HepG2 (cell line): ENCODE data around the gene SLC38A2. TPM values are rescaled to one million over a fixed set of nuclear protein-coding genes. Genes with fewer than 3 reads are reported as not detected.
A peak's percentile ranks its signal among the peaks of the same experiment; 100 is the strongest.

Experiments
- CEBPG ChIP-seq: IDR thresholded peaks from 2 replicates; pipeline ENCODE4 v1.6.1; 2016
- MBD4 ChIP-seq: IDR thresholded peaks from 2 replicates; pipeline ENCODE4 v1.6.1; 2012; ENCODE audit warnings: low read length, inconsistent platforms, borderline replicate concordance
- MED1 ChIP-seq: sonication (generic); formaldehyde crosslinking; IDR thresholded peaks from 2 replicates; pipeline ENCODE4 v1.4.0; 2020; ENCODE audit warnings: missing genetic modification reagents
- REL ChIP-seq: sonication (generic); formaldehyde crosslinking; conservative IDR thresholded peaks from 2 replicates; pipeline ENCODE4 v1.8.0; 2022; ENCODE audit warnings: mild to moderate bottlenecking, missing genetic modification reagents, moderate library complexity
- SIX4 ChIP-seq: sonication (generic); formaldehyde crosslinking; IDR thresholded peaks from 2 replicates; pipeline ENCODE4 v1.4.0; 2020; ENCODE audit warnings: missing genetic modification reagents
- ZBTB7A ChIP-seq: sonication (generic); formaldehyde crosslinking; IDR thresholded peaks from 2 replicates; pipeline ENCODE4 v1.8.0; 2022; ENCODE audit warnings: mild to moderate bottlenecking, missing genetic modification reagents
- ZNF564 ChIP-seq: sonication (generic); formaldehyde crosslinking; IDR thresholded peaks from 2 replicates; pipeline ENCODE4 v1.8.1; 2023; ENCODE audit warnings: mild to moderate bottlenecking, missing genetic modification reagents
- ZNF792 ChIP-seq: IDR thresholded peaks from 2 replicates; pipeline ENCODE4 v1.6.1; 2016
- polyA plus RNA-seq, 8 experiments: library from polyadenylated mRNA; depleted of rRNA in 3 of 8; stranded (reverse) in 7 of 8; unstranded in 1 of 8; fragments of >200 nt; fragmentation: Illumina TruSeq in 4 of 8; extraction: Trizol in 4 of 8; gene quantifications; 2 replicates each; pipeline versions ENCODE4 v1.2.1 to v1.2.3, GENCODE V29; 2011 to 2016; ENCODE audit warnings: low read depth in 4 of 8, missing spikeins in 1 of 8, mixed read lengths in 1 of 8; ENCODE audit not compliant: insufficient read depth in 1 of 8
- total RNA-seq, 5 experiments: library from RNA; depleted of rRNA; stranded (reverse); fragments of >200 nt; fragmentation: Illumina TruSeq; extraction: Trizol; gene quantifications; 2 replicates each; pipeline ENCODE4 v1.2.3, GENCODE V29; 2016; ENCODE audit warnings: low read depth in 1 of 5
- TF ChIP-seq, protein P1 (sequence below): sonication (generic); formaldehyde crosslinking; IDR thresholded peaks from 2 replicates; pipeline ENCODE4 v1.4.0; 2020; ENCODE audit warnings: missing genetic modification reagents, borderline replicate concordance
- TF ChIP-seq, protein P2 (sequence below): sonication (generic); formaldehyde crosslinking; IDR thresholded peaks from 2 replicates; pipeline ENCODE4 v1.5.0; 2020; ENCODE audit warnings: mild to moderate bottlenecking, missing genetic modification reagents
- TF ChIP-seq, protein P3 (sequence below): sonication (generic); formaldehyde crosslinking; IDR thresholded peaks from 2 replicates; pipeline ENCODE4 v1.5.0; 2020; ENCODE audit warnings: missing genetic modification reagents

Gene SLC38A2
- total and polyA plus RNA-seq, 2 of the 13 experiments (the other 11 are each of a cell fraction or from before 2014, with no cell fraction given), result 368 to 880 TPM

DNA sequence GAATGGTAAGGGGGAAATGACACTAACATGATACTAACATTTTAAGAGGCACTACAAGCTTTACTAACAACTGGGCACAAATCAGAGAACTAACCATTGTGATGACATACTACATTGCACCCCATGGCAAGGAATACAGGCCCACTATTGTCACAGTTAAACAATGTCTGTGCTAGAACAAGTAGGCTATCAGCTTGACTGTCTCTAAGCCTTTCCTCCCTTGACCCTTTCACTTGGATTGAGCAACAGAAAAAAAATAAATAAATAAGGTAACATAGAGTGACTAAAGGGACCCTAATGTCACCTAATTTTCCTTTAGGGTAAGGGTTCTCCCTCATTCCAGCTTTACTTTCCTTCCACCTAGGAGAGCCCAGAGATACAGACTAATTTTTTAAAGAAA is 4.4 kb downstream of the SLC38A2 start (continued):
- TF ChIP-seq, protein P1, sequence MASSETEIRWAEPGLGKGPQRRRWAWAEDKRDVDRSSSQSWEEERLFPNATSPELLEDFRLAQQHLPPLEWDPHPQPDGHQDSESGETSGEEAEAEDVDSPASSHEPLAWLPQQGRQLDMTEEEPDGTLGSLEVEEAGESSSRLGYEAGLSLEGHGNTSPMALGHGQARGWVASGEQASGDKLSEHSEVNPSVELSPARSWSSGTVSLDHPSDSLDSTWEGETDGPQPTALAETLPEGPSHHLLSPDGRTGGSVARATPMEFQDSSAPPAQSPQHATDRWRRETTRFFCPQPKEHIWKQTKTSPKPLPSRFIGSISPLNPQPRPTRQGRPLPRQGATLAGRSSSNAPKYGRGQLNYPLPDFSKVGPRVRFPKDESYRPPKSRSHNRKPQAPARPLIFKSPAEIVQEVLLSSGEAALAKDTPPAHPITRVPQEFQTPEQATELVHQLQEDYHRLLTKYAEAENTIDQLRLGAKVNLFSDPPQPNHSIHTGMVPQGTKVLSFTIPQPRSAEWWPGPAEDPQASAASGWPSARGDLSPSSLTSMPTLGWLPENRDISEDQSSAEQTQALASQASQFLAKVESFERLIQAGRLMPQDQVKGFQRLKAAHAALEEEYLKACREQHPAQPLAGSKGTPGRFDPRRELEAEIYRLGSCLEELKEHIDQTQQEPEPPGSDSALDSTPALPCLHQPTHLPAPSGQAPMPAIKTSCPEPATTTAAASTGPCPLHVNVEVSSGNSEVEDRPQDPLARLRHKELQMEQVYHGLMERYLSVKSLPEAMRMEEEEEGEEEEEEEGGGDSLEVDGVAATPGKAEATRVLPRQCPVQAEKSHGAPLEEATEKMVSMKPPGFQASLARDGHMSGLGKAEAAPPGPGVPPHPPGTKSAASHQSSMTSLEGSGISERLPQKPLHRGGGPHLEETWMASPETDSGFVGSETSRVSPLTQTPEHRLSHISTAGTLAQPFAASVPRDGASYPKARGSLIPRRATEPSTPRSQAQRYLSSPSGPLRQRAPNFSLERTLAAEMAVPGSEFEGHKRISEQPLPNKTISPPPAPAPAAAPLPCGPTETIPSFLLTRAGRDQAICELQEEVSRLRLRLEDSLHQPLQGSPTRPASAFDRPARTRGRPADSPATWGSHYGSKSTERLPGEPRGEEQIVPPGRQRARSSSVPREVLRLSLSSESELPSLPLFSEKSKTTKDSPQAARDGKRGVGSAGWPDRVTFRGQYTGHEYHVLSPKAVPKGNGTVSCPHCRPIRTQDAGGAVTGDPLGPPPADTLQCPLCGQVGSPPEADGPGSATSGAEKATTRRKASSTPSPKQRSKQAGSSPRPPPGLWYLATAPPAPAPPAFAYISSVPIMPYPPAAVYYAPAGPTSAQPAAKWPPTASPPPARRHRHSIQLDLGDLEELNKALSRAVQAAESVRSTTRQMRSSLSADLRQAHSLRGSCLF, result no peak
- TF ChIP-seq MED1 (CRISPR knock-in tag), result 0 out of 2 replicates have a peak, but pooled peaks have one; percentile 21
- no peak for TF ChIP-seq MBD4
- no peak for TF ChIP-seq ZNF564 (CRISPR knock-in tag)
- TF ChIP-seq ZBTB7A (CRISPR knock-in tag), result no peak
- TF ChIP-seq SIX4 (CRISPR knock-in tag), result no peak
- no peak for TF ChIP-seq ZNF792 (CRISPR knock-in tag)
- no peak for TF ChIP-seq REL
- peak; percentile 50; the same call in 1 of the 2 replicates for TF ChIP-seq CEBPG (CRISPR knock-in tag)
- TF ChIP-seq, protein P2, sequence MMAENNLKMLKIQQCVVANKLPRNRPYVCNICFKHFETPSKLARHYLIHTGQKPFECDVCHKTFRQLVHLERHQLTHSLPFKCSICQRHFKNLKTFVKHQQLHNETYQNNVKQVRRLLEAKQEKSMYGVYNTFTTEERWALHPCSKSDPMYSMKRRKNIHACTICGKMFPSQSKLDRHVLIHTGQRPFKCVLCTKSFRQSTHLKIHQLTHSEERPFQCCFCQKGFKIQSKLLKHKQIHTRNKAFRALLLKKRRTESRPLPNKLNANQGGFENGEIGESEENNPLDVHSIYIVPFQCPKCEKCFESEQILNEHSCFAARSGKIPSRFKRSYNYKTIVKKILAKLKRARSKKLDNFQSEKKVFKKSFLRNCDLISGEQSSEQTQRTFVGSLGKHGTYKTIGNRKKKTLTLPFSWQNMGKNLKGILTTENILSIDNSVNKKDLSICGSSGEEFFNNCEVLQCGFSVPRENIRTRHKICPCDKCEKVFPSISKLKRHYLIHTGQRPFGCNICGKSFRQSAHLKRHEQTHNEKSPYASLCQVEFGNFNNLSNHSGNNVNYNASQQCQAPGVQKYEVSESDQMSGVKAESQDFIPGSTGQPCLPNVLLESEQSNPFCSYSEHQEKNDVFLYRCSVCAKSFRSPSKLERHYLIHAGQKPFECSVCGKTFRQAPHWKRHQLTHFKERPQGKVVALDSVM, result no peak
- TF ChIP-seq, protein P3, sequence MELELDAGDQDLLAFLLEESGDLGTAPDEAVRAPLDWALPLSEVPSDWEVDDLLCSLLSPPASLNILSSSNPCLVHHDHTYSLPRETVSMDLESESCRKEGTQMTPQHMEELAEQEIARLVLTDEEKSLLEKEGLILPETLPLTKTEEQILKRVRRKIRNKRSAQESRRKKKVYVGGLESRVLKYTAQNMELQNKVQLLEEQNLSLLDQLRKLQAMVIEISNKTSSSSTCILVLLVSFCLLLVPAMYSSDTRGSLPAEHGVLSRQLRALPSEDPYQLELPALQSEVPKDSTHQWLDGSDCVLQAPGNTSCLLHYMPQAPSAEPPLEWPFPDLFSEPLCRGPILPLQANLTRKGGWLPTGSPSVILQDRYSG (CRISPR knock-in tag), result no peak
